Transverse colon (tissue), 4 donors: Measurements from ENCODE around the gene GIMAP8. TPM values are rescaled to one million over a fixed set of nuclear protein-coding genes. Genes with fewer than 3 reads are reported as not detected.
A peak's percentile ranks its signal among the peaks of the same experiment; 100 is the strongest.

Experiments used
- DNase-seq: peaks from one replicate; pipeline ENCODE4 v3.0.0-alpha.2; 2019
- H3K27ac ChIP-seq, 4 donors: fragments of 200-600 bp; sonication (generic); 2 replicates each; pipeline ENCODE4 v1.5.1; 2016 to 2018; ENCODE audit warnings: inconsistent platforms in 4 of 4
- H3K27me3 ChIP-seq: fragments of 200-600 bp; sonication (generic); 2 replicates; pipeline ENCODE4 v1.5.1; 2017; ENCODE audit warnings: inconsistent platforms
- H3K36me3 ChIP-seq, 4 donors: fragments of 200-600 bp; sonication (generic); 2 replicates each; pipeline ENCODE4 v1.5.1; 2017 to 2019; ENCODE audit warnings: inconsistent platforms in 4 of 4
- H3K4me1 ChIP-seq, 4 donors: fragments of 200-600 bp; sonication (generic); 2 replicates each; pipeline ENCODE4 v1.5.1; 2017 to 2020; ENCODE audit warnings: inconsistent platforms in 4 of 4
- H3K4me3 ChIP-seq, 4 donors: fragments of 200-600 bp; sonication (generic); 1 replicate in 1 of 4; 2 replicates in 3 of 4; pipeline versions ENCODE4 v1.5.1 to v1.6.1; 2017 to 2019; ENCODE audit warnings: inconsistent platforms in 4 of 4
- H3K9me3 ChIP-seq, 2 donors: fragments of 200-600 bp; sonication (generic); 2 replicates each; pipeline ENCODE4 v1.5.1; 2017 to 2019; ENCODE audit warnings: inconsistent platforms in 2 of 2
- CTCF ChIP-seq, 5 experiments: fragments of 200-600 bp in 3 of 5; fragments of 450-650 bp in 2 of 5; sonication (generic) in 3 of 5; IDR thresholded peaks; 1 replicate in 2 of 5; 2 replicates in 3 of 5; pipeline ENCODE4 v1.5.1; 2016 to 2017; ENCODE audit warnings: antibody characterized with exemption in 5 of 5, inconsistent platforms in 3 of 5, mild to moderate bottlenecking in 2 of 5, moderate library complexity in 1 of 5
- EP300 ChIP-seq: sonication (generic); formaldehyde crosslinking; IDR thresholded peaks from one replicate; pipeline ENCODE4 v1.6.1; 2017; ENCODE audit warnings: antibody characterized with exemption, low read depth
- POLR2A ChIP-seq: fragments of 450-650 bp; IDR thresholded peaks from one replicate; pipeline ENCODE4 v1.6.1; 2016; ENCODE audit warnings: antibody characterized with exemption, mild to moderate bottlenecking, moderate library complexity
- POLR2AphosphoS5 ChIP-seq, 3 donors: sonication (generic); formaldehyde crosslinking; IDR thresholded peaks; one replicate each; pipeline ENCODE4 v1.6.1; 2016; ENCODE audit warnings: antibody characterized with exemption in 3 of 3
- WGBS, 2 donors: methylation state at CpG; one replicate each; pipeline ENCODE4 v1.1.5; 2018; ENCODE audit warnings: low coverage in 1 of 2; 5-methylcytosine and 5-hydroxymethylcytosine counted together
- in situ Hi-C, 4 donors: fragments of 200-750 bp; cut with MboI; loops; one replicate each; pipeline versions ENCODE4 v1.15.0 to v1.15.1; 2017; ENCODE audit warnings: low sequenced_read_pairs in 3 of 4, low pct_ligation_motif_present in 1 of 4, low pct_unique_long_range_greater_than_20kb in 1 of 4
- intact Hi-C: fragments of 100-400 bp; cut with DNase I; formaldehyde crosslinking; loops from one replicate; pipeline ENCODE4 v1.15.1; 2023; ENCODE audit warnings: low total_unique reads
- total RNA-seq, 4 donors: library from RNA; depleted of rRNA; stranded (reverse); fragments of >200 nt; gene quantifications; one replicate each; pipeline ENCODE4 v1.1.0, GENCODE V29; 2016

GIMAP8 gene
- total RNA-seq, 4 donors from 2014 or later, result 1.5 to 4.3 (median 2.9) TPM

DNA sequence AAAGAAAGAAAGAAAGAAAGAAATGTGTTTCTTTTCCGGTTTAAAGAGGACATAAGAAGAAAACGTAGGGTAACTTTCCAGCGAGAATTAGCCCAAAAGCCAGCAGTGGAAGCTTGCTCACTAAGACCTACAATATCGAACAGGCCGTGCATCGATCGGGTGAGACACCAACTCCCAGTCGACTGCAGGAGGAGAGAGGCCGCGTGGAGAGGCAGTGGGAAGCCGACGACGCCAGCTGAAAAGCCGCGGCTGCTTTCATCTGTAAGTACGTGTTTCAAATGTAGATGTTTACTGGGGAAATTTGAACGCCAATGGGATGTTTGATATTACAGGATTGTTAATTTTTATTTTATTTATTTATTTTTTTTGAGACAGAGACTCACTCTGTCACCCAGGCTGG, 28.6 kb upstream of the GIMAP8 start:
- H3K4me1 ChIP-seq, result peaks cover 0 to 4% (median 0%) of the 10 kb centered on the region in 4 donors
- WGBS, 2 donors, result 83 to 84% methylated on average over 14 to 17 of the region's 17 CpGs
- in situ Hi-C loops, result loop anchor here in 3 of 4 donors (25.0 kb wide), 1 partner anchor 110 kb away; the partner anchor contains the start of genes ACTR3C (in 3 of the 3) and LRRC61 (in 3 of the 3)
- no peak for DNase-seq
- intact Hi-C loops, result no loop called here
- H3K27ac ChIP-seq, result no peak overlapping the region
- TF ChIP-seq EP300 (no peak), CTCF (IDR thresholded peaks at IDR 0.05) (no peak), POLR2A (no peak), POLR2AphosphoS5 (IDR thresholded peaks at IDR 0.05) (no peak)
- no peaks in the 10 kb centered on the region for H3K9me3 ChIP-seq
- no peaks in the 10 kb centered on the region for H3K27me3 ChIP-seq
- H3K4me3 ChIP-seq, result no peak overlapping the region
- H3K36me3 ChIP-seq, result no peaks in the 10 kb centered on the region

- TF ChIP-seq POLR2AphosphoS5 (IDR thresholded peaks at IDR 0.05) (no peak), POLR2A (no peak), CTCF (IDR thresholded peaks at IDR 0.05) (no peak), EP300 (no peak)
- DNase-seq, result no peak
Measured at GRCh38 chr7:150425670-150426069, 24.8 kb upstream of the GIMAP8 start.

DNA sequence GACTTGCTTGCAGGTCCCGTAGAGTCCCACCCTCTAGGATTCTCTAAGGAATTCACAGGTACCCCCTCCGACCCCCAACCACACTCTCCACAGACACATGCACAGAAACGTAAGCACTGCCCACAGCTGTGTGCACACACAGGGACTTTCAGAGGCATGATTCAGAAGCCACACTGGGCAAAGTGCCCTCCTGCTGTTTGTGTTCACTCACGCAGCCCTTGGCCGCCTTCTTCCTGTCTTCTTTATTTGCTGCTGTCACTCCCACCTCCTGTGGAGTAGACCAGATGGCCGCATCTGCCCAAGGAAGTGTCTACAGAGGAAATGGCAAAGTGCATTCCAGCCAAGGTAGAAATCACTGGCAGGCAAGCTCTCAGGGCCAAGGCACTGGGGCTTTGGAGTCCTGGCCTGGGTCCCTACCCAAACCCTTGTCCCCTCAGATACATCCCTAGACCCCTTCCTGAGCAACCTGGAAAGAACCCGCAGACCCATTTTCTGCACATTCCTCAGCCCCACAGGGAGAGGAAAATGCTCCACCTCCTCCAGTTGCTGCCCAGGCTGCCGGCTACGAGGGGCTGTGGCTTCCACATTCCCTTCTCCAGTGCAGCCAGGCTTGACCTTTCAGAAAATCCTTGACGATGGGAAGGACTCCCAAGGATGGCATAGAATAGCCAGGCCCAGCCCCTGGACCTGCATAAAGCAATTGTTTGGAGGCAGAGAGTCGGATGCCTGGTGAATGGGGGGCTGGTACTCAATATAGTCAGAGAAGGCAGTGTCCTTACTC, 21.6 kb upstream of the GIMAP8 start:
- intact Hi-C loops (no loop called here), in situ Hi-C loops (loop anchor here in 2 of 4 donors (25.0 kb wide), 2 partner anchors 458 to 558 kb away; partner anchors contain the start of genes KCNH2 (in 1 of the 2) and NOS3 (in 1 of the 2))
- no peaks in the 10 kb centered on the region for H3K9me3 ChIP-seq
- no peak overlapping the region for H3K4me3 ChIP-seq
- peaks cover 0 to 14% (median 8%) of the 10 kb centered on the region in 4 donors for H3K4me1 ChIP-seq
- H3K27ac ChIP-seq, result peak overlapping the region in 2 of 4 donors; percentile 15 to 28
- no peak for TF ChIP-seq EP300
- peak in 1 of 3 donors; percentile 51 for TF ChIP-seq POLR2AphosphoS5 (IDR thresholded peaks at IDR 0.05)
- H3K27me3 ChIP-seq, result no peaks in the 10 kb centered on the region
- DNase-seq, result peak; percentile 72
- WGBS, 2 donors, result 32% methylated on average over 11 of the region's 11 CpGs; no CpG with 5 or more reads in 1 of the 2 donors
- H3K36me3 ChIP-seq, result no peaks in the 10 kb centered on the region

More at GRCh38 chr7:150425670-150426069, 24.8 kb upstream of the GIMAP8 start:
- intact Hi-C loops (no loop called here), in situ Hi-C loops (loop anchor here in 2 of 4 donors (25.0 kb wide), 2 partner anchors 462 to 562 kb away; partner anchors contain the start of genes KCNH2 (in 1 of the 2) and NOS3 (in 1 of the 2))
- no peaks in the 10 kb centered on the region for H3K27me3 ChIP-seq
- H3K4me3 ChIP-seq, result no peak overlapping the region
- peaks cover 0 to 17% (median 8%) of the 10 kb centered on the region in 4 donors for H3K4me1 ChIP-seq
- H3K27ac ChIP-seq, result no peak overlapping the region
- no peaks in the 10 kb centered on the region for H3K36me3 ChIP-seq
- 66 to 82% methylated on average over 3 to 4 of the region's 4 CpGs for WGBS, 2 donors
- H3K9me3 ChIP-seq, result no peaks in the 10 kb centered on the region

GRCh38 chr7:150429699-150430098, 20.7 kb upstream of the GIMAP8 start:
- no peaks in the 10 kb centered on the region for H3K36me3 ChIP-seq
- H3K4me1 ChIP-seq, result peaks cover 0 to 14% (median 8%) of the 10 kb centered on the region in 4 donors
- DNase-seq, result no peak
- 85% methylated on average over 7 of the region's 8 CpGs; no CpG with 5 or more reads in 1 of the 2 donors for WGBS, 2 donors
- H3K27ac ChIP-seq, result no peak overlapping the region
- in situ Hi-C loops (loop anchor here in 2 of 4 donors (25.0 kb wide), 2 partner anchors 458 to 558 kb away; partner anchors contain the start of genes KCNH2 (in 1 of the 2) and NOS3 (in 1 of the 2)), intact Hi-C loops (no loop called here)
- no peak overlapping the region for H3K4me3 ChIP-seq
- TF ChIP-seq CTCF (IDR thresholded peaks at IDR 0.05), result no peak
- no peak for TF ChIP-seq POLR2A
- no peak for TF ChIP-seq POLR2AphosphoS5 (IDR thresholded peaks at IDR 0.05)
- no peak for TF ChIP-seq EP300
- H3K27me3 ChIP-seq, result no peaks in the 10 kb centered on the region
- no peaks in the 10 kb centered on the region for H3K9me3 ChIP-seq
